Measurements from ENCODE around the gene PHOSPHO2.
"Not testable (repeated sequence)": the region's sequence is repeated elsewhere in the genome, so short reads cannot be mapped to it uniquely, and the experiment has no call there.

Gene PHOSPHO2

DNA sequence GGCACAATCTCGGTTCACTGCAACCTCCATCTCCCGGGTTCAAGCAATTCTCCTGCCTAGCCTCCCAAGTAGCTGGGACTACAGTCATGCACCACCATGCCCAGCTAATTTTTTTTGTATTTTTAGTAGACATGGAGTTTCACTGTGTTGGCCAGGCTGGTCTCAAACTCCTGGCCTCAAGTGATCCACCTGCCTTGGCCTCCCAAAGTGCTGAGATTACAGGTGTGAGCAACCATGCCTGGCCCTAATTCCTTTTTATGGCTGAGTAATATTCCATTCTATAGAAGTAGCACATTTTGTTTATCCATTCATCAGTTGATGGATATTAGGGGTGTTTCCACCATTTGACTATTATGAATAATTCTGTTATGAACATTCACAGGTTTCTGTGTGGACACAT lies 9.6 kb upstream of the PHOSPHO2 start:
- DNase-seq = not testable (repeated sequence)

DNA sequence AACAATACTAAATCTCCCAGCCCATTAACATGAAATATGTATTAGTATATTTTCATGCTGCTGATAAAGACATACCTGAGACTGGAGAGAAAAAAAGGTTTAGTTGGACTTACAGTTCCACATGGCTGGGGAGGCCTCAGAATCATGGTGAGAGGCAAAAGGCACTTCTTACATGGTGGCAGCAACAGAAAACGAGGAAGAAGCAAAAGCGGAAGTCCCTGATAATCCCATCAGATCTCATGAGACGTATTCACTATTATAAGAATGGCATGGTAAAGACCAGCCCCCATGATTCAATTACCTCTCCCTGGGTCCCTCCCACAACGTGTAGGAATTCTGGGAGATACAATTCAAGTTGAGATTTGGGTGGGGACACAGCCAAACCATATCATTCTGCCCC lies 7.4 kb upstream of the PHOSPHO2 start:
- DNase-seq = not testable (repeated sequence)

DNA sequence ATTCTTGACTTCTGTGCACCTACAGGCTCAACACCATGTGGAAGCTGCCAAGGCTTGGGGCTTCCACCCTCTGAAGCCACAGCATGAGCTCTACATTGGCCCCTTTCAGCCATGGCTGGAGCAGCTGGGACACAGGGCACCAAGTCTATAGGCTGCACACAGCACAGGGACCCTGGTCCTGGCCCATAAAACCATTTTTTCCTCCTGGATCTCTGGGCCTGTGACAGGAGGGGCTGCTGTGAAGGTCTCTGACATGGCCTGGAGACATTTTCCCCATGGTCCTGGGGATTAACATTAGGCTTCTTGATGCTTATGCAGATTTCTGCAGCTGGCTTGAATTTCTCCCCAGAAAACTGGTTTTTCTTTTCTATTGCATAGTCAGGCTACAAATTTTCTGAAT lies 6.3 kb upstream of the PHOSPHO2 start:
- not testable (repeated sequence) for DNase-seq

DNA sequence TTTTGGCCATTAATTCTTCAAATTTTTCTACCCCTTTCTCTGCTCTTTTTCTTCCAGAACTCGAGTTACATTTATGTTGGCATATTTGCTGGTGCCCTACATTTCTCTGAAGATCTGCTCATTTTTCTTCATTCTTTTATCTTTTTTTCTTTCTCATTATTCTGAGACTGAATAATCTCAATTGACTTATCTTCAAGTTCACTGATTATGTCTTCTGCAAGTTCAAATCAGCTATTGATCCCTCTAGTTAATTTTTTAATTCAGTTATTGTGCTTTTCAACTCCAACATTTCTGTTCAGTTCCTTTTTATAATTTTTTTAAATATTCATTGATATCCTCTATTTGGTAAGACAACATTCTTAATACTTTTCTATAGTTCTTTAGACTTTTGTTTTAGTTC lies 3.3 kb upstream of the PHOSPHO2 start:
- no peak for DNase-seq

DNA sequence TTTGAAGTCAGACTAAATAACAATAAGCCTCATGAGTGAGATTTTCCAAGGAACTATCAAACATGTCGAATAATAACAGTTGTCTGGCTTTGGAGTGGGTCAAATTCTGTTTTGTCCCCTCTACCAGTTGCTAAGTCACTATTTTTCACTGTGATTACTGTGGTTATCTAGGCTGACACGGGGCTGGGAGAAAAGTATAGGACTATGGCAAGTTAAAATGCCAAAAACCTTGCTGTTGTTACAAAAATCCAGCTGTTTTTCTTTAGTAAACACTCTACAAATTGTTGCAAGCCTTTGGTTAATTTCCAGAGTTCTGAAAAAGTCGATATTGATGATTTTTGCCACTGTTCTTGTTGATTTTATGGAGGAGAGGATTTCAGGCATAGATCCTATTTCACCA lies 1.6 kb upstream of the PHOSPHO2 start:
- no peak for DNase-seq

DNA sequence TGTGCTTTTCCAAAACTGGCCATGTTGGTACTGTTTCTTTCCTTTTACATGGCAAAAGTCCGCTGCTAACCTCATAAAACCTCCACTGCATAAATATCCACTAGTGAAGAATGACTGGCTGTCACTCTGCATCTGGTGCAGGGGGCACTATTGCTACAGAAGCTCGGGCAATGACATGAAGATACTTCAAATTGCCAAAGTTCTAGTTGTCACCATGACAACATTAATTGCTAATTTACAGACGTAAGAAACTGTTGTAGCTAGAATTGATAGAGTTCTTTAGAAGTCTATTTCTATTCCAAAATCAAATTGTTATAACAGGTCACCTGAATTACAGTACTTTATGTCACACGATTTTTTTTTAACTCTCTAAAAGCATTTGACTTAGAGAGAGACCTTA lies 909 bp upstream of the PHOSPHO2 start:
- no peak for DNase-seq

DNA sequence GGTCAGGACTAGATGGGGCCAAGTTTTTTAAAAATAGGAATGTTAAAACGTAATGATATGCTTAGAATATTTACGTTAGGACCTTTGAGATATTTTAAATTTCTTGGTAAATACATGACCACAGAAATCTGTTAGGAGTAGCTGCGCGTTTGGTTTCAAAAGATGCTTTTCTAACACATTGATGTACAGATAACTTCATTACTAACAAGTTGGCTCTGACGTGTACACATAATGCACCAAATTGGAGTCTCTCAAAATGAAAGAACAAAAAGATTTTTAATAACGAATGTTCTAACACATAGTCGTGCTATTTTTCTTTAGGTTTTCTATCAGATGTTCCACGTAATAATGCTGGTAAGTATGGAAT lies 608 bp downstream of the PHOSPHO2 start:
- DNase-seq = no peak

DNA sequence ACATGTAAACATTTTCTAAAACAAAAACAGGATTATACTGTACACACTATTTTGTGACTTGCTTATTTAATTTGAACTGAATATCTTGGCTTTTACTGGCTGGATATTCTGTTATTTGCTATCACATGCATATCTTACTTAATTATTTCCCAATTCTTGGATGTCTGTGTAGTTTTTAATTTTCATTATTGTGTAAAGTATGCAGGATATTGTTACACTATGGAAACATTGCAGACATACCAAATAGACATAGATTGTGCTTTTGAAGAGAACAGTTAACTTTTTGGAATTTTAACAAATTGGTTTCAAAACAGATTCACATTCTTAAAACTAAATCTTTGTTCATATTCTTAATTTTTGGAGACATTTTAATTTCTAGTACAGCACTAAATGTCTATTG lies 2.1 kb downstream of the PHOSPHO2 start:
- DNase-seq = no peak

DNA sequence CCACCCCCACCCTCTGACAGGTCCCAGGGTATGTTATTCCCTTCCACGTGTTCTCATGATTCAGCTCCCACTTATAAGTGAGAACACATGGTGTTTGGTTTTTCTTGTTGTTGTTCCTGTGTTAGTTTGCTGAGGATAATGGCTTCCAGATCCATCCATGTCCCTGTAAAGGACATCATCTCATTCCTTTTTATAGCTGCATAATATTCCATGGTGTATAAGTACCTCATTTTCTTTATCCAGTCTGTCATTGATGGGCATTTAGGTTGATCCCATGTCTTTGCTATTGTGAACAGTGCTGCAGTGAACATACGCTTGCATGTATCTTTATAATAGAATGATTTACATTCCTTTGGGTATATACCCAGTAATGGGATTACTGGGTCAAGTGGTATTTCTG lies 4.9 kb downstream of the PHOSPHO2 start:
- DNase-seq = not testable (repeated sequence)

DNA sequence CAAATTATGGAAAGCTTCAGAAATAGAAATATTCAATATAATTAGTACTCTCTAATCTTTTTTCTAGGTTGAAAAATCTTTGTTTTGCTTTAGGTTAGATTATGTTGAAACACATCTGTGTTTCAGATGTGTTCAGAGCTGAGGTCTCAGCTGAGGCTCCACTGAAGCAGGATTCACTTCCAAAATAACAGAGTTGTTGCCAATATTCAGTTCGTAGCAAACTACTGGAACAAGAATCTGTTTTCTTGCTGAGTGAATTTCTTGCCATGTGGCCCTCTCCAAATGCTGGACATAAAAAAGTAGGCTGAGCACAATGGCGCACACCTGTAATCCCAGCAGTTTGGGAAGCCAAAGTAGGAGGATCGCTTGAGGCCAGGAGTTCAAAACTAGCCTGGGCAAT lies 8.7 kb downstream of the PHOSPHO2 start:
- no peak for DNase-seq

DNA sequence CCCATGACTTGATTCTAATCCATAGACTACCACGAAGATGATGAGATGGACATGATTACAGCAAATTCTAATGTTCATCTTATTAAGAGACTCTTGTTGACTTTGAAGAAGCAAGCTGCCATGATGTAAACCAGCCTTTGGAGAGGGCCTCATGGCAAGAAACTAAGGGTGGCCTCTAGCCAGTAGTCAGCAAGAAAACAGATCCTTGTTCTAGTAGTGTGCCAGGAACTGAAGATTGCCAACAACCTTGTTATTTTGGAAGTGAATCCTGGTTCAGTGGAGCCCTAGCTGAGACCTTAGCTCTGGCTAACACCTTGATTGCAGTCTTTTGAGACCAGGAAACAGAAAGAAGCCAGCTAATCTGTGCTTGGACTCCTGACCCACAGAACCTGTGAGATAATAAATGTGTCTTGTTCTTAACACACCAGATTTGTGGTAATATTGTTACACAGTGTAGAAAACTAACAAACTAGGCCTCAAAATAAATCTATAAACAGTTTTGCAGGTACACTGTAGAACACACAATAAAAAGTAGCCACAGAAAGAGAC lies 10.0 kb downstream of the PHOSPHO2 start:
- no peak for DNase-seq

DNA sequence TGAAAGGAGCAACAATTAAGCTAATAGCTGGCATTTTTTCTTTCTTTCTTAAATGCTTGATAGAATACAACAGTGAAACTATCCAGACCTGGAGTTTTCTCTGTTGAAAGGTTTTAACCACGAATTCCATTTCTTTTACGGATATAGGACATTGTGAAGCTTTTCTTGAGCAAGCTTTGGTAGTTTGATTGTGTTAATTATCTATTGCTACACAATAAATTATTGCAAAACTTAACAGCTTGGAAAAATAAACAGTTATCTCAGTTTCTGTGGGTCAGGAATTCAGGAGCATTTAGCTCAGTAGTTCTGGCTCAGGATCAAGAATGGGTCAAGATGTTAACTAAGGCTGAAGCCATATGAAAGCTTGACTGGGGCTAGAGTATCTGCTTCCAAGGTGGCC lies 11.7 kb downstream of the PHOSPHO2 start:
- DNase-seq = peak; percentile 37

DNA sequence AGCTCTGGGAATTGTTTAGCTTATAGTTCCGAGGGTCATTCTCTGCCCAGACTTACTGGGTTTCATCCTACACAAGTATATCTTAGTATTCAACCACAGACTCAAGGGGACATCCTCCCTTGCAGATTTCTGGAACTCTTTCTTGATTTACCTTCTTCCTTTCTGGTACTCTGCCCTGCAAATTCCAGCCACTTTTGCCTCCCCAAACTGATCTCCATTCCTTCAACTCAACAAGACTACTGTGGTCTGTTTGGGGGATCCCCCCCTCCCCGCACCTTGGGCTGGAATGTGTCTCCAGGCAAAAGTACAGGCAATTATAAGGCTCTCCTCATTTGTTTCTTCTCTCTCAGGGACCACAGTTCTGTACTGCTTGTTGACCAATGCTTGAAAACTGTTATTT lies 13.4 kb downstream of the PHOSPHO2 start:
- no peak for DNase-seq

DNA sequence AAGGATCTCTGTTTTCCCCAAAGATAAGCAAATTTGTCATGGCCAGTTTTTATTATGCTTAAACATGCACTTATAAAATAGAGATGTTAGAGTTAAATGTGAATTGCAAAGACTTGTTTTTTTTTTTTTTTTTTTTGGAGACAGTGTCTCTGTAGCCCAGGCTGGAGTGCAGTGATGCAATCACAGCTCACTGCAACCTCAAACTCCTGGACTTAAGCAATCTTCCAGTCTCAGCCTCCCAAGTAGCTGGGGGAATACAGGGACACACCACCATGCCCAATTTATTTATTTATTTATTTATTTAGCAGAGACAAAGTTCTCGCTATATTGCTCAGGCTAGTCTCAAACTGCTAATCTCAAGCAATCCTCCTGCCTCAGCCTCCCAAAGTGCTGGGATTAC lies 15.1 kb downstream of the PHOSPHO2 start:
- DNase-seq = no peak

DNA sequence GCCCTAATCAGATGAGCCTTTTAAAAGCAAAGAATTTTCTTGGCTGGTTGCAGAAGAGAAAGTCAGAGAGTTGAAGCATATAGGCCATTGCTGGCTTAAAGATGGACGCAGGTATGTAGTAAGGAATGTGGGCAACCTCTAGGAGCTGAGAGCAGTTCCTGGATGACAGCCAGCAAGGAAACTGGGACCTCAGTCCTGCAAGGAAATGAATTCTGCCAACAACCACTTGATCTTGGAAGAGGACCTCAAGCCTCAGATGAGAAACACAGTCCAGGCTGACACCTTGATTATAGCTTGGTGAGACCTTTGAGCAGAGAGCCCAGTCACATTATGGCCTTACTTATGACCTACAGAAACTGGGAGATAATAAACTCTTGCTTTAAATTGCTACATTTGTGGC lies 15.7 kb downstream of the PHOSPHO2 start:
- no peak for DNase-seq

DNA sequence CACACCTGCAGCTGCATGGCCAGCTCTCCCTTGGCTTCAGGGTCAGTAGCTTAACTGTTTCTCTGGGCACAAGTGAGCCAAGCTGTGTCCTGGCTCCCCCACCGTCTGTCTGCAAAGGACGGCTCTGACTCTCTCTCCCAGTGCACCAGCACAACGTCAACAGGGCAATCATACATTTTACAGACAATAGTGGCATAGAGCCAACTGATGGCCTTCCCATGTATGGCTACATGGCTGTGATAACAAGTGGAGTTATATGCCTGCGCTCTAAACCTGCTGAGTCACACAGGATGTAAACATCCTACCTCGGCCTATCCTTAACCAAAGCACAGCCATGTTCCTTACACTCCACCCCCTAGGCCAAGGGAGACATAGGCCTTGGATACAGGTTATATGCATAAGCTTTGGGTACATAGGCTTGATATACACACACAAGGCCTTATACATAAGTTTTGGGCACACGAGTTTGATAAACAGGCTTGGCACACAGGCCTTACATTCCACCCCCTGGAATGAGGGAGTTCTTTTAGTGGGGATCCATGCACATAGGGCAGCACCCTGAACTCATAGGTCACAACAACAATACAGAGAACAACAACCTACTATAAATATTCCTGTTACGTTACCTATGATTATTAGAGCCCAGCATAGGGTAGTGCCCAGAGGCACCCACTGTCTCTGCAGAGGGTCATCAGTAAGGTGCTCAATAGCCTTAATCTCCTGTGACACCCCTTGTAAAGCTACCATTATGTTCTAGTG lies 17.7 kb downstream of the PHOSPHO2 start:
- no peak for DNase-seq

DNA sequence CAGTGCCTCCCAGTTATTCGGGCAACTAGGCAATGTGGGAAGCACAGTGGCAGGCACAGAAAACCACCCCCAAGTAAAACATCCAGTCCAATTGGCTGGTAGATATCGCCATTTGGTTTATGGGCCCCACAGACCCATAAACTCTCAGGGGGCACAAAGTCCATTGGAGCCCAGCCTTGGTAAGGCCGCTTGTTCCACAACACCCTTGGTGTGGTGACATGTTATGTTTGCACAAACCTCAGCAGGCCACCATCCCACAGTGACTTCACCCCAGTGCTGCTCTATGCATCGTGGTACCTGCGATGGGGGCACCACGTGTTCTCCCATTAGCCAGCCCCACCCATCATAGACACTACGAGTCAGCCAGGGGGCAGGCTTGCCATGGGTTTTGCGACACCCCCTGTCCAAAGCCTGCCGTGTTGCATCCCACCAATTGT lies 18.5 kb downstream of the PHOSPHO2 start:
- no peak for DNase-seq

DNA sequence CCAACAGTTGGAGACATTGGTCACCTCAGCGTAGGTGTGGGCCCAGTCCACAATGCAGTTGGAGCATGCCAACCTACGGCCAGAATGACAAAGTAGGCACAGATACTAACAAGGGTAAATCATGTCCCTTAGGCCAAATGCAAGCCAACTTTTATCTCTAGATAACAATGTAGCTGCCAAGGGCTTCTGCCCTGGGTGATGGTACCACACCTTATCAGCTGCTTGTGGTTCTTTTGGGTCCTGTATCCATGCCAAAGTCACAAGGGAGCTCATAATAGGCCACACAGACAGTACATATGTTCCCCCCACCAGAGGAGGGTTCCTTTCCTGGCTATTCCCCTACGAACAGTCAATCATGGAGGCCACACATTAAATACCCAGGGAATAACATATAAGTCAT lies 19.1 kb downstream of the PHOSPHO2 start:
- no peak for DNase-seq

DNA sequence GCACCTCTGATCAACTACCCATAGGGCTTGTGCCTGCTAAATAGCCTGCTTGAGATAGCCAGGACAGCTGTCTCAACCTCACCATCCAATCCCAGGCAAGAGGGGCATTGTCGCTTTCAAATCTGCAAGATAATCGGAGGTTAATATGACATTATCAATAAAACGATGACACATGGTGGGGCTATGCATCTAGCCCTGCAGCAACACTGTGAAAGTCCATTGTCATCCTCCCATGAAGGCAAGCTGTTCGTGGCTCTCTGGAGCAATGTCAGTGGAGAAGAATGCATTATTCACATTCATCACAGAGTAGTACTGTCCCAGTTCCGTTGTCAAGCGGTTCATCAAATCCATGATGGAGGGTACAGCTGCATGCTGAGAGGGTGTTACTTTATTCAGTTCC lies 20.4 kb downstream of the PHOSPHO2 start:
- peak; percentile 56 for DNase-seq

DNA sequence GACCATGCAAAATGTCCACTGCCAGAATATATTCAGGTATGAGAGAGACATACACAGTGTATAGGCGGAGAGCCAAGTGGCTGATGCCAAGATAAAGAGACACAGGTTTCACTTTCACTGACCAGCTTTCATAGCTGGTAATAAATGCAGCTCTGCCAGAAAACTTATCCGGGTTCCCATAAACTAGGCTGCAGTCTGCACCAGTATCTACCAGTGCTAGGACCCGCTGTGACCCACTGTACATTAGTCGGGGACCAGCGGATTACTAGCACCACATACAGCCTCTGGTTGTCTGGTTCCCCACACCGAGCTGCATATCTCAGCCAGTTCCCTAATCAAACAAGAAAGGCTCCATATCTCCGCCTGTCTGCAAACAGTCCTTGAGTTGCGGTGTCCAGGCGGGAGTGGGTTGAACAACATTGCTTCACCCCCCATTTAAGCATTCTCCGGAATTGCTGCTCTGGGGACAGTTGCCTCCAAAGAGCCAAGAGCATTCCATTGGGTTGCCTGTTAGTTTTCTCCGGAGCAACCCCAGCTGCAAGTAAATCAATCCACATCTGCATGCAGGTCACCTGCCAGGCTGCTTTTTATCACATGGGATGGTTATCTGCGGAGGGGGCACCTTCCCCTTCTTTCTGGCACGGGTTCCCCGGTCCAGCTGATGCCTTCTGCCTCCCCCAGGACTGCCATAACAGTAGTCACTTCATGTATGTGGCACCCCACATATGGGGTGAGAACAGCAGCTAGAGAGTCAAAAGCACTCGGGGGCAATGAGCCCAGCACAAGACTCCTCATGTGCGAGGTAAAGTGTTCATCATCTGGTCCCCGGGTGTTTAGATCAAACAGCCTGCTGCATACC lies 21.3 kb downstream of the PHOSPHO2 start:
- DNase-seq = no peak

DNA sequence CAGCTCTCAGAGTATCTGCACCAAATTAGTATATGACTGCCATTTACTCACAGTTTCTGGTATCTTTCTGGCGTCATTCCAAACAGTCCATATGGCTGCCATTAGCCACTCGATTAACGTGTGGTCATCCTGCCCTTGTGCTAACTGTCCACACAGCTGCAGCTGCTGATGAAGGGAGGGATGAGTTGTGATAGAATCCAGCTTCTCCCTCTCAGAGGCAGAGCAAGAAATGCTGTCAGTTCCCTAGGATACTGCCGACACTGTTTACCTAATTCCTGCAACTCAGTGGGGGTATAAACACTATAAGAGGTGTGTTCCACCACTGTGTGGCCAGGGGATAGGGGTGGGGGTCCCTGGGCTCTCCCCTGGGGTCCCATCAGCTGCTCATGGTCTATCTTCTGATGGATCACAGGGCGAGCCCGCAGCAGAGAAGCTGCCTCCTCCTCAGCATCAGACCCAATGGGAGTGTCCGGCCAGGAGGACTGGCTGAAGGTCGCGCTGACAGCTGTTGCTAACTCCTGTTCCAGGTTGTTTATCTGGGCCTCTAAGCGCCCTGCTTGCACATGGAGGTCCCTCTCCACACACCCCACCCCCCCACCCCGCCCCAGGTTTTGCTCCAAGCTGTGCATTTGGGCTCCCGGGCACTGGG lies 22.1 kb downstream of the PHOSPHO2 start:
- DNase-seq = peak; percentile 81

DNA sequence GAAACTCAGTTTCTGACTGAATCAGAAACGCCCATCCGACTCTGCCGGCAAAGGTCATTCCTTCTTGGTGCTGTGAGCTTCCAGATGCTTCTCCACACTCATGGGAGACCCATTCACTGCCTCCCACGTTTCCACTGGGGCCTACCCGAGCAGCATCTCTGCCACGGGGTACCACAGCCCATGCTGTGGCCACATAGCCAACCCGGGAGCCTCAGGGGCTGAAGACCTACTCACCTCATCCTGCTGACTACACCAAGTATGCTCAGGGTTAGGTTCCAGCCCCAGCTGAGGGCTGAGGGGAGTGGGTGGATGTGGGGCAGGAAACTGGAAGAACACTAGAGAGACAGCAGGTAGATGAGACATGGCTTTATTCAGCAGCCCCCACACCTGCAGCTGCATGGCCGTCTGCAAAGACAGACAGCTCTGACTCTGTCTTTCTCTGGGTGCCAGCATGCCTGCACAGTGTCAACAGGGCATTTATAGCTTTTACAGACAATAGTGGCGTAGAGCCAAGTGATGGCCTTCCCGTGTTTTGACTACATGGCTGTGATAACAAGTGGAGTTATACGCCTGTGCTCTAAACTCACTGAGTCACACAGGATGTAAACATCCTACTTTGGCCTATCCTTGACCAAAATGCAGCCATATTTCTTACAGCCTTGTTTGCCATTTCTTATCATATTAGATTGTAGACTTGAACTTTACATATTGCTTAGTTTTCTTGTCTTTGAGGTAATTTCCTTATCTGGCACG lies 22.8 kb downstream of the PHOSPHO2 start:
- DNase-seq = no peak

DNA sequence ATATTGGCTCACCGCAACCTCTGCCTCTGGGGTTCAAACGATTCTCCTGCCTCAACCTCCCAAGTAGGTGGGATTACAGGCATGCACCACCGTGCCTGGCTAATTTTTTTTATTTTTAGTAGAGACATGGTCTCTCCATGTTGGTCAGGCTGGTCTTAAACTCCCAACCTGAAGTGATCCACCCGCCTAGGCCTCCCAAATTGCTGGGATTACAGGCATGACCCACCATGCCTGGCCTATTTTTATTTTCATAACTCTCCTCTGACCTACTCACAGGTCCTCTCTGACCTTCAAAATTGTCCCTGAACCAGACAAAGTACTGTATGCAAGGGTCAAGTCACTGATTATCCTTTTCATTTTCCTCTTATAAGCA lies 23.4 kb downstream of the PHOSPHO2 start:
- no peak for DNase-seq

Measured in EL (cell line).